ENCODE measurements around the gene PPP2R5A. TPM values are rescaled to one million over a fixed set of nuclear protein-coding genes. Genes with fewer than 3 reads are reported as not detected.

Gene PPP2R5A
- total RNA-seq (10 to 100 TPM; 44.3 to 46.2 TPM), total RNA-seq (40.3 to 181 (median 112) reads per million in 172 experiments)
- polyA plus RNA-seq (2013, experiment 1 of 2), result 52.9 TPM
- polyA plus RNA-seq (2013, experiment 2 of 2), result 51.5 TPM

GRCh38 chr1:212284744-212285684 lies at the start of gene PPP2R5A:
PPP2R5A (plus strand) TSS chr1:212285410; CDS start chr1:212286111, 701 bp downstream.
- Histone ChIP-seq H3K27ac (ENCODE audit: low read depth in 1 of 2, low read length in 2 of 2) (peak within 1 kb of the TSS; percentile 90 to 98), H3K27me3 (ENCODE audit: control insufficient read depth in 1 of 2, insufficient read depth in 2 of 2, low read length in 2 of 2) (no peaks in the 10 kb centered on the region), H3K4me3 (ENCODE audit: low read length) (peak within 1 kb of the TSS; percentile 99), H3K9me3 (ENCODE audit: control insufficient read depth in 1 of 2, insufficient read depth in 1 of 2, low read length in 2 of 2) (no peaks in the 10 kb centered on the region), H3K36me3 (ENCODE audit: insufficient read depth, low read length) (no peaks in the 10 kb centered on the region), H3K4me1 (ENCODE audit: insufficient read depth, low read length) (peaks cover 22% of the 10 kb centered on the region)
- Mint-ChIP-seq H3K27me3 (peaks cover 4% of the 10 kb centered on the region), H3K27ac (peak within 1 kb of the TSS; percentile 92), H3K4me1 (ENCODE audit: low read depth) (peaks cover 37% of the 10 kb centered on the region), H3K9me3 (no peaks in the 10 kb centered on the region), H3K4me3 (peak within 1 kb of the TSS; percentile 100), H3K36me3 (ENCODE audit: low read depth) (peaks cover 25% of the 10 kb centered on the region)
- ChIA-PET CTCF (interaction anchor here (1.1 to 1.6 kb wide), 3 partner anchors 214 to 250 kb away, joined by 3 to 7 read pairs (median 6); partner anchors contain the start of genes DTL and INTS7), POLR2A (interaction anchor here (0.7 to 3.4 kb wide), 24 partner anchors 9 to 706 kb away, joined by 3 to 50 read pairs (median 5); partner anchors contain the start of genes DTL, INTS7, NEK2 and NENF)
- intact Hi-C loops (cut with DNase I, micrococcal nuclease), result loop anchor here (1.0 to 10.0 kb wide), 11 partner anchors 30 to 703 kb away; partner anchors contain the start of genes DTL (in 2 of the 2), INTS7 (in 2 of the 2), ATF3 (in 1 of the 2) and NEK2 (in 1 of the 2)
- TF ChIP-seq CTCF (IDR thresholded peaks at IDR 0.05), result peak; percentile 50
- DNase-seq, result peak; percentile 96 to 100 (median 98)
- ATAC-seq (ENCODE audit: poor library complexity), result peak; percentile 86

- no peaks in the 10 kb centered on the region for H3K27me3 Mint-ChIP-seq
- TF ChIP-seq CTCF (IDR thresholded peaks at IDR 0.05), result no peak
- H3K36me3 Mint-ChIP-seq (ENCODE audit: low read depth), result no peaks in the 10 kb centered on the region
- no peak for ATAC-seq (ENCODE audit: poor library complexity)
- Histone ChIP-seq H3K27me3 (ENCODE audit: control insufficient read depth in 1 of 2, insufficient read depth in 2 of 2, low read length in 2 of 2) (no peaks in the 10 kb centered on the region), H3K36me3 (ENCODE audit: insufficient read depth, low read length) (no peaks in the 10 kb centered on the region), H3K4me3 (ENCODE audit: low read length) (no peak overlapping the region), H3K9me3 (ENCODE audit: control insufficient read depth in 1 of 2, insufficient read depth in 1 of 2, low read length in 2 of 2) (no peaks in the 10 kb centered on the region), H3K27ac (ENCODE audit: low read depth in 1 of 2, low read length in 2 of 2) (no peak overlapping the region), H3K4me1 (ENCODE audit: insufficient read depth, low read length) (peaks cover 7% of the 10 kb centered on the region)
- POLR2A ChIA-PET, result interaction anchor here (0.8 to 1.5 kb wide), 3 partner anchors 10 to 50 kb away, joined by 3 read pairs; partner anchors contain the start of gene PPP2R5A
- H3K9me3 Mint-ChIP-seq, result no peaks in the 10 kb centered on the region
- intact Hi-C loops (cut with DNase I, micrococcal nuclease), result no loop called here
- DNase-seq, result peak in 2 of 14 experiments; percentile 15 to 17
- CTCF ChIA-PET, result no interaction called here
- no peak overlapping the region for H3K27ac Mint-ChIP-seq
- H3K4me1 Mint-ChIP-seq (ENCODE audit: low read depth), result peaks cover 8% of the 10 kb centered on the region
- no peak overlapping the region for H3K4me3 Mint-ChIP-seq
Measured at GRCh38 chr1:212235857-212236256, 49.4 kb upstream of the PPP2R5A start.

- H3K27me3 Mint-ChIP-seq, result no peaks in the 10 kb centered on the region
- no peak for TF ChIP-seq CTCF (IDR thresholded peaks at IDR 0.05)
- no peak overlapping the region for H3K27ac ChIP-seq (ENCODE audit: low read depth in 1 of 2, low read length in 2 of 2)
- intact Hi-C loops (cut with DNase I, micrococcal nuclease), result no loop called here
- H3K27ac Mint-ChIP-seq, result no peak overlapping the region
- H3K9me3 Mint-ChIP-seq, result no peaks in the 10 kb centered on the region
- peaks cover 6% of the 10 kb centered on the region for H3K4me1 ChIP-seq (ENCODE audit: insufficient read depth, low read length)
- CTCF ChIA-PET, result no interaction called here
- DNase-seq, result no peak
- no peaks in the 10 kb centered on the region for H3K27me3 ChIP-seq (ENCODE audit: control insufficient read depth in 1 of 2, insufficient read depth in 2 of 2, low read length in 2 of 2)
- POLR2A ChIA-PET, result interaction anchor here (1.0 to 1.5 kb wide), 2 partner anchors 11 to 18 kb away, joined by 3 read pairs; no protein-coding TSS in a partner anchor
- no peaks in the 10 kb centered on the region for H3K36me3 ChIP-seq (ENCODE audit: insufficient read depth, low read length)
- H3K4me1 Mint-ChIP-seq (ENCODE audit: low read depth), result peaks cover 14% of the 10 kb centered on the region
- no peak for ATAC-seq (ENCODE audit: poor library complexity)
- H3K4me3 ChIP-seq (ENCODE audit: low read length), result no peak overlapping the region
- no peaks in the 10 kb centered on the region for H3K9me3 ChIP-seq (ENCODE audit: control insufficient read depth in 1 of 2, insufficient read depth in 1 of 2, low read length in 2 of 2)
- H3K4me3 Mint-ChIP-seq, result no peak overlapping the region
- no peaks in the 10 kb centered on the region for H3K36me3 Mint-ChIP-seq (ENCODE audit: low read depth)
Measured at GRCh38 chr1:212236664-212237220, 48.5 kb upstream of the PPP2R5A start.

All from CD4-positive, alpha-beta T cell (primary cell).